GDM1 (cell line): ENCODE measurements around the gene CNTN2.

Experiments used
- DNase-seq: peaks from one replicate; lab custom pipeline; 2025; lab: John Stamatoyannopoulos, UW

The CNTN2 gene

DNA sequence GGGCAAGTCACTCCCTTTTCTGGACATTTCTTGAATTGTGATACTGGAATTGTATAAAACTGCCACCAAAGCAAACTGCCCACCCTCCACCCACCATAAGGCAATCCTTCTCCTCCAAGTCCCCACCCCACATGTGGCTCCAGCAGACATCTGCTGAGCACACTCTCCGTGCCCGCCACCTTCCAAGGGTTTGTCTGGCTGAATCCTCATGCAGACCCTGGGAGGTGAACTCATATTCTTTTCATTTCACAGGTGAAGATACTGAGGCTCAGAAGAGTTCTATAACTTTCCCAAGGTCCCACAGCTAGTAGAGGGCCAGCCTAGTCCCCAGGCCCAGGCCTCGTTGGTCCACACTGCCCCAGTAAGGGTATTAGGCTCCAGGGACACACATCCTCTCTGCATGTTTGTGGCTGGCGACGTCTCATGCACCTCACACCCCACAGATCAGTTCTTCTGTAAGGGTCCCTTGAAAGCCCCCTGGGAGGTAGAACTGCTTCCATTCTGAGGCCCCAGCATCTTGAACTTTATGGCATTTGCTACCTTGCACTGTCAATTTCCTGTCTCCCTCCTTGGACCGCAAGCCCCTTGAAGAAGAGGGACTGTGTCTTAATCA is 14.1 kb downstream of the CNTN2 start:
- DNase-seq = no peak

DNA sequence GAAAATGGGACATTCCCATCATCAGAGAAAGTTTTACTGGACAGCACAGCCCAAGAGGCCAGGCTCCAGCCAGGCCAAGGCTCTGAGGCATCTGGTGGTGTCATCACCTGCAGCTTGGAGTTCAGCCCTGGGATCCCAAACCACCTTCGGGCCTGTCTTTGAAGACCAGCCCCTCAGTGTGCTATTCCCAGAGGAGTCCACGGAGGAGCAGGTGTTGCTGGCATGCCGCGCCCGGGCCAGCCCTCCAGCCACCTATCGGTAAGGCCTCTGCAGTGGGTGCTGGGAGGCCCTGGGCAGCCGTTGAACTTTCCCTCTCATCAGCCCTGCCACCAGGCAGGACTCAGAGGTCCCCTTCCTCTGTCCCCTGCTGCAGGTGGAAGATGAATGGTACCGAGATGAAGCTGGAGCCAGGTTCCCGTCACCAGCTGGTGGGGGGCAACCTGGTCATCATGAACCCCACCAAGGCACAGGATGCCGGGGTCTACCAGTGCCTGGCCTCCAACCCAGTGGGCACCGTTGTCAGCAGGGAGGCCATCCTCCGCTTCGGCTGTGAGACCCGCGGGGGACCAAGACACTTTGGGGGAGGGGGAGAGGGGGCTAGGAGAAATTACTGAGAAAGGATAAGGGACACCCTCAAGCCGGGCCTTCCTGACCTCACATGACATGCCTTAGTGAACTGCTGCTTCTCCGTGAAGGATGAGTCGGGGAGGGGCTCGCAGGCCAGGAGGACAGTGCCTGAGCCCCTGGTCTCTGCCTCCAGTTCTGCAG is 15.0 kb downstream of the CNTN2 start:
- DNase-seq = no peak

DNA sequence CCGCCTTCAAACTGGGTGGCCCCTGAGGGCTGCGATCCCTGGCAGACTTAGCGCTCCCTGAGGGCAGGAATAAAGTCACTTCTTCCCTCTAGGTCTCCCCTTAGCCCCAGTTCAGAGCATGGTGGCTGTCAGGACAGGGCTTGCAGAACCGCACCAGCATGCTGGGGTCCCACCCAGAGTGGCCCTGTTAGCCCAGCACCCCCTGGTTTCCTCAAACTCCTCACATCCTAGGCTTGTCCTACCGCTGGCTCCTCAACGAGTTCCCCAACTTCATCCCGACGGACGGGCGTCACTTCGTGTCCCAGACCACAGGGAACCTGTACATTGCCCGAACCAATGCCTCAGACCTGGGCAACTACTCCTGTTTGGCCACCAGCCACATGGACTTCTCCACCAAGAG is 15.8 kb downstream of the CNTN2 start:
- no peak for DNase-seq

DNA sequence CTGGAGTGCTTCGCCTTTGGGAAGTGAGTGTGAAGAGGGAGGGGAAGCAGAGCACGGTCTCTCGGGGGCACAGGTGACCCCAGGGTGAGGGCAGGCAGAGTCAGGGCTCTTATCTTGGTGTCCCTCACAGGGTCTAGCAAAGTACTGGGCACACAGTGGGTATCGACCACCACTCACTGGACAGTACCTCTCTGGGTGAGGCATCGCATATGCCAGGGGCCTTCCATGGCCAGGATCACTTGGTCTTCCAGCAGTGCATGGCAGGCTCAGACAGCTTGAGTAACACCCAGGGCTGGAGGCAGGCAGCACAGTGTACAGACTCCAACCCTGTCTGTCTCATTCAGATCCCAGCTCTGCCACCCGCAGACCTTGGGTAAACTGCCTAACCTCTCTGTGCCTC is 16.6 kb downstream of the CNTN2 start:
- no peak for DNase-seq

DNA sequence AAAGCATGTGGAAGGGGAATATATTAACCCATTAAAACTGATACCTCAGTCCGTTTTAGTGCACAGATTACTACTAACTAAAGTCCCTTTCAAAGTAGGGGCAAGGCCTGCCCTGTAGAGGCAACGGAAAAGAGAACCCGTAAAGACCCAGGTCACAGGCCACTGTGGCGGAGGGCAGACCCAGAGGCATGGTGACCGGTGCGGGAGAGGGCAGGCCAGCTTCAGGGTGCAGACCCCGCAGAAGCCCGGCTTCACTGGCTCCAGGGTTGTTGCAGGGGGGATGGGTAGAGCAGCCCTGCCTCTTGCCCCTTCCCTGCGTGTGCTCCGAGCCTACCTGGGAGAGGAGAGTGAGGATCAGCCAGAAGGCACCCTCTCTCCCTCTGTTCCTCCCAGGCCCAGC is 17.7 kb downstream of the CNTN2 start:
- no peak for DNase-seq

DNA sequence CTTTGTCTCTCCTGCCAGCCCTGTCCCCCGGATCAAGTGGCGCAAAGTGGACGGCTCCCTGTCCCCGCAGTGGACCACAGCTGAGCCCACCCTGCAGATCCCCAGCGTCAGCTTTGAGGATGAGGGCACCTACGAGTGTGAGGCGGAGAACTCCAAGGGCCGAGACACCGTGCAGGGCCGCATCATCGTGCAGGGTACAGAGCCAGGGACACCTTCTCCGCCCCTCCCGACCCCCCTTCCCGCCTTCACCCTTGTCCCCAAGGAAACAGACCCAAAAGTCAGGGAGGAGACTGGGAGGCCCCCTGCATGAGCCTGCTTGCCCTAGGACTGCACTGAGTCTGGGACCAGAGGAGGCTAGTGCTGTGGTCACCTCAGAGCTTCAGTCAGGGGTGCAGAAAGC is 18.2 kb downstream of the CNTN2 start:
- no peak for DNase-seq

DNA sequence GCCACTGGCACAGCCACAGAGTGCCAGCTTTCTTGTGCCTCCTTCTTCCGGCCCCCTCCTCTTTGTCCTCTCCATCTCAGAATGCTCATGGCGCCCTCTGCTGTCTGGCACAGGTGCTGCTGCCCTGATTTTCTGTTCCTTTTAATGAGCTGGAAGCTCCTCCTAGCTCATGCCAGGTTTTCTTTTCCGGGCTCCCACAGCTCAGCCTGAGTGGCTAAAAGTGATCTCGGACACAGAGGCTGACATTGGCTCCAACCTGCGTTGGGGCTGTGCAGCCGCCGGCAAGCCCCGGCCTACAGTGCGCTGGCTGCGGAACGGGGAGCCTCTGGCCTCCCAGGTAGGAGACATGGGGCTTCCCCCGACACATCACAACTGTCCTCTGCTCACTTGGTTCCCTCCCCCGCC is 18.7 kb downstream of the CNTN2 start:
- DNase-seq = peak; percentile 46

DNA sequence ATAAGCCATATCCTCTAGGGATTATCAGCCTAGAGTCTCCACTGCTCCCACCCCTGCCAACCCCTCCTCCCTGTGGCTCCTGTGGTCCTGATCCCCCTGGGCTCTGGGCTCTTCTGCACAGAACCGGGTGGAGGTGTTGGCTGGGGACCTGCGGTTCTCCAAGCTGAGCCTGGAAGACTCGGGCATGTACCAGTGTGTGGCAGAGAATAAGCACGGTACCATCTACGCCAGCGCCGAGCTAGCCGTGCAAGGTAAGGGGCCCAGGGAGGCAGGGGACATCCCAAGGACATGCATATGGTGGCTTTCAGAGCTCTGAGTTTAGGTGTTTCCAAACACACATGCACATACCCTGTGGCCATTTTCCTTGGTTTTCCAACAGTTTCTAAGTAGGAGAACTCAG is 19.3 kb downstream of the CNTN2 start:
- no peak for DNase-seq

DNA sequence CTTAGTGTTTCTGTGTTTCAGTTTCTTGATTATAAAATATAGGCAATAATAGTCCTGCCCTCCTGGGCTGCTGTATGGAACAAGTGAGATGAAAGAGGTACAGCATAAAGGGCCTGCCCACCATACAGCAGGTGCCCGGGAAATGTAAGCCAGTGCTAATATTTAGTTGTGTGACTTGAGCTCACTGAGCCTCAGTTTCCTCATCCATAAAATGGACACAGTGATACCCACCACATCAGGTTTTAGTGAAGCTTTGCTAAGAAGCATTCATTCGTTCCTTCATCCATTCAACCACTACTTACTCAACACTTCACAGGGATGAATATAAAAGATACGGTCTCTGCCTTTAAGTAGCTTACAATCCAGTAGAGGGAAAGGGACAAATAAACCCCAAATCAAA is 19.9 kb downstream of the CNTN2 start:
- no peak for DNase-seq

DNA sequence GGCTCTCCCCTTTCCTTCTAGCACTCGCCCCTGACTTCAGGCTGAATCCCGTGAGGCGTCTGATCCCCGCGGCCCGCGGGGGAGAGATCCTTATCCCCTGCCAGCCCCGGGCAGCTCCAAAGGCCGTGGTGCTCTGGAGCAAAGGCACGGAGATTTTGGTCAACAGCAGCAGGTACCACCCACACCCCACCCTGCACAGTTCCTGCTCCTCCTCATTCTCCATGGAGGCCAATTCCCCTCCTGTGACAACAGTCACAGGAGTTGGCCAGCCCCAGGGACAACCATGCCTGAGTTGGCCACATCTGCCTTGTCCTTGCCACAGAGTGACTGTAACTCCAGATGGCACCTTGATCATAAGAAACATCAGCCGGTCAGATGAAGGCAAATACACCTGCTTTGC is 21.3 kb downstream of the CNTN2 start:
- DNase-seq = no peak

DNA sequence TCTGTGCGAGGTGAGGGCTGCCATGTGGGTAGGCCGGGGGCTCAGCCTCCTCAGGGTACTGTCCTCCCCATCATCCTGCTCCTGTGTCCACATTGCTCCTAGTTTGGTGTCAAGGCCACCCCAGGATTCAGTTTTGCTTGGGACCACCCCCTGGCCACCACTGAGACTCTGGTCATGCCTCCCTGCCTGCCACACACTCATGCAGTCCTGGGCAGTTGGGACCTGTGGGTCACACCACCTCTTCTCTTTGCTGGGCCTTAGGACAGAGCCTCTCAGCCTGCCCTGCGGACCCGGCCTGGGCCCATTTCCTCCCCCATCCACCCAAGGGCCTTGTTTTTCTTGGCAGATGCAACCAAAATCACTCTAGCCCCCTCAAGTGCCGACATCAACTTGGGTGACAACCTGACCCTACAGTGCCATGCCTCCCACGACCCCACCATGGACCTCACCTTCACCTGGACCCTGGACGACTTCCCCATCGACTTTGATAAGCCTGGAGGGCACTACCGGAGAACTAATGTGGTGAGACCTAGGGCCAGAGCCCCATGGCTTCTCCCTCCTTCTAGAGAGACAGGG is 21.8 kb downstream of the CNTN2 start:
- DNase-seq = no peak

DNA sequence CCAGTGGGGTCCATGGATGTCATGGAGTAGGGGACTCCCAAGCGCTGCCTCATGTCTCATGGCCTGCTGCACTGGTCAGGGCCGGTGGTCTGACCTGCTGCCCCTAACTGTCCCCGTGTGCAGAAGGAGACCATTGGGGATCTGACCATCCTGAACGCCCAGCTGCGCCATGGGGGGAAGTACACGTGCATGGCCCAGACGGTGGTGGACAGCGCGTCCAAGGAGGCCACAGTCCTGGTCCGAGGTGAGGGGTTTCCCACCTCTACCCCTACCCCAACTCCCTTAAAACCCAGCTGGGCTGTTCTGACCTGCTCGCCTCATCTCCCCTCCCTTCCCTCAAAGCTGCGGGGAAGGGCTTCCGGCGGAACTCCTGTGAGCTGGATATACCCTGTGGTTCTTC is 22.7 kb downstream of the CNTN2 start:
- DNase-seq = no peak

DNA sequence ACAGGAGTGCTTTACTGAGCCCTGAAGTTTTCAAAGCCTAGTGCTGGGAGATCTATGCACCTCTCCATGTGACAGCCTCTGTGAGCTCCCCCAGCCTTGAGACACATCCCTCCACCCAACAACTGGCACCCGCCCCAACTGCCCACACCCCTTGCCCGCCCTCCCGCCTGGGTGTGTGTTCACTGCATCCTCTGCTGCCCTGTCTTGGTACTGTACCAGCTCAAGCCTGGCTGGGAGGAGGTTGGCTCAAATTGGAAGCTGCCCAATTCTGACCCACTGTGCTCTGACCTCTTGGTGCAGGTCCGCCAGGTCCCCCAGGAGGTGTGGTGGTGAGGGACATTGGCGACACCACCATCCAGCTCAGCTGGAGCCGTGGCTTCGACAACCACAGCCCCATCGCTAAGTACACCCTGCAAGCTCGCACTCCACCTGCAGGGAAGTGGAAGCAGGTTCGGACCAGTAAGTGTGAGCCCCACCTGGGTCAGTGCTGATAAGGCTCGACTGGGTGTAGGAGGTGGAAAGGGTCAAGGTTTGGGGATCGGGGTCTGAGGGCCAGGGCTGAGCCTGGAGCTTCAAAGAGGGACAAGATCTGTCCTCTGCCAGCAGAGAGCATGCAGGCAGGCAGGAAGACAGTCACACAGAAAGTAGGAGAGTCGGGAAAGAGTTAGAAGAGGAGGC is 23.3 kb downstream of the CNTN2 start:
- no peak for DNase-seq

DNA sequence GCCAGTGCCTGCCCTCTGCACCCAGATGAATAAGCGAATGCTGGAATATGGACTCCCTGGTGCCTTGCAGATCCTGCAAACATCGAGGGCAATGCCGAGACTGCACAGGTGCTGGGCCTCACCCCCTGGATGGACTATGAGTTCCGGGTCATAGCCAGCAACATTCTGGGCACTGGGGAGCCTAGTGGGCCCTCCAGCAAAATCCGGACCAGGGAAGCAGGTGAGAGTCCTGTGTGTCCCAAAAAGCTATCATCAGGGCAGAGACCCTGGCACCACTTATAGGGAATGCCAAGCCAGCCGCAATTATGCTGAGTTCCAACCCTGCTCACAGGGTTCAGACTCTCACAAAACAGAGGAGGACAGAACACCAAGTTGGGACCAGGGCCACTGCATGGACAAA is 24.0 kb downstream of the CNTN2 start:
- DNase-seq = no peak

DNA sequence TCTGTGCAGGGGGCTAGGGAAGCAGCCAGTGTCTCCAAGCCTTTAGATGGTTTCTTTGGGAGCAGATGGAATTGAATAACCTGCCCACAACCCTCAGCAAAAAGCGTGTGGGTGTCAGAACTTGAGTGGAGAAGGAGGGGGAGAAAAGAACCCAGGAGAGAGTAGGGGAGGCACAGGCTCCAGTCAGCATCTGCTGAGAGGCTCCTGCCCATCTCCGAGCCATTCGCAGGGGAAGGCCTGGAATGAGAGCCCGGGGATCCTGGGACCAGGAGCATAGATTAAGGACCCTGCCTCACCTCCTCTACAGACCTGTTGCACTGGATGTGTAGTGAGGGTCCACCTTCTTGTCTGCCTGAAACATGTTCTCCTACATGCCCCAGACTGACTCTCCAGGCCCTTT is 25.0 kb downstream of the CNTN2 start:
- DNase-seq = no peak

DNA sequence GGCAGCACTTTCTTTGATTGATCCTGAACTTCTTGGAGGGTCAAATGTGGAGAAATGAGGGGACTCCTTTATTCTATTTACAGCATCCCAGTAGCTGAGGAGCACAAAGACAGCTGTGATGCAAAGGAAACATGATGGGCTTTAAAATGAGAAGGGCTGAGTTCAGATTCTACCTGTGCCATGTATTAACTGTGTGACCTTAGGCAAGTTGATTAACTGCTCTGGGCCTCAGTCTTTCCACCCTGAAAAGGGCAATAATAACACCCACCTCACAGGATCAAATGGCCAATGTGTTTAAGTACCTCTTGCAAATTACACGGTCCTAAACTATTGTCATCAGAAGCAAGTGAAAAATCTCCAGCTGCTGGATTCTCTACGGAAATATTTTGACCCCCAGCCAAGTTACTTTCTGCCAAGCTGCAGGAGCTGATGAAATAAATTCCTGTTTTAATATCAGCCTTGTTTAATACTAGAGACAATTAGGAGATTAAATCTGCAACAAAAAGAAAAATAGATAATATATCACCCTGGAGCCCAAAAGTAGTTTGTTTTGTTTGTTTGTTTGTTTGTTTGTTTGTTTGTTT is 25.5 kb downstream of the CNTN2 start:
- no peak for DNase-seq

DNA sequence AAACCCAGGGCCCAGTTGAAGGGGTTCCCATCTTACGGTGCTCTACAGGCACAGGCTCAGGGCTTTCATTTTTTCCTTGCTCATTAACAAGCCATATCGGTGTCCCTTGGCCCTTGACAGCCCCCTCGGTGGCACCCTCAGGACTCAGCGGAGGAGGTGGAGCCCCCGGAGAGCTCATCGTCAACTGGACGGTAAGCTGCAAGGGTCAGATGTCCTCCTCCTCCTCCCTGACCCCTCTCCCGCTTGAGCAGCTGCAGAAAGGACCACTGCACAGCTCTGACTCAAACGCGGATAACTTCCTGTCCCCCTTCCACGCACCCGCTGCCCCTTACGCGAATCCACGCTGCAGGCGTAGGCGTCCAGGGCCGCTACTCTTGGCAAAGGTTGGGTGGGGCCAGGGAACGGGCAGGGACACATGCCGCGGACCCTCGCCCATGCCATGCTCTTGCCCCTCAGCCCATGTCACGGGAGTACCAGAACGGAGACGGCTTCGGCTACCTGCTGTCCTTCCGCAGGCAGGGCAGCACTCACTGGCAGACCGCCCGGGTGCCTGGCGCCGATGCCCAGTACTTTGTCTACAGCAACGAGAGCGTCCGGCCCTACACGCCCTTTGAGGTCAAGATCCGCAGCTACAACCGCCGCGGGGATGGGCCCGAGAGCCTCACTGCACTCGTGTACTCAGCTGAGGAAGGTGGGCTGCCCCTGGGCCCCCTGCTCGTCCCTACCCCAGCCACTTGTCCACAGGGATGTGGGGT is 26.5 kb downstream of the CNTN2 start:
- DNase-seq = no peak

DNA sequence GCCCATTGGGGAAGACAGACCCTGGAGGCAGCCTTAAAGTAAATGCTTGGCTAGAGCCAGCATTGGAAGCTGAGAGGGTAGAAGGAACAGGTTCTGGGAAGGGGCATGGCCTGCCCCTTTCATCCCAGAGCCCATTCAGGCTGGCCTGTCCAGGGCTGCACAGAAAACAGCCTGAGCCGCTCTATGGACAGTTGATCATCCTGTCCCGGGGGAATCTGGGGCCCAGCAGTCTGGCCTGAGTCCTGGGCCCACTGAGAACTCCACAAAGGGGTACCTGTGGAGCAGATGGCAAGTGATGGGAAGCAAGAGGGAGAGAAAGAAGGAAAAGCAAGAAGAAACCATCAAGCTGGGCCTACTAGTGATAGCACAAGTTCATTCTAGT is 28.0 kb downstream of the CNTN2 start:
- no peak for DNase-seq

DNA sequence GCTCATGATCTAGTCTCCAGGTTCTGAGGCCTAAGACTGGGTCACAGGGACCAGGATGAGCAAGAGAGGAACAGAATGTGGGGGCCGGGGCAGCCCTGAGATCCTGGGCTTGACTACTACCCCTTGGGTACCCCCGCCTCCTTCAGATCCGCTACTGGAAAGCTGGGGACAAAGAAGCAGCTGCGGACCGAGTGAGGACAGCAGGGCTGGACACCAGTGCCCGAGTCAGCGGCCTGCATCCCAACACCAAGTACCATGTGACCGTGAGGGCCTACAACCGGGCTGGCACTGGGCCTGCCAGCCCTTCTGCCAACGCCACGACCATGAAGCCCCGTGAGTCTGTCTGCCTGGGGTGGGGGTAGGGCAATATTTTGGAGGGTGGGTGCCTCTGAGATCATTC is 28.8 kb downstream of the CNTN2 start:
- no peak for DNase-seq

DNA sequence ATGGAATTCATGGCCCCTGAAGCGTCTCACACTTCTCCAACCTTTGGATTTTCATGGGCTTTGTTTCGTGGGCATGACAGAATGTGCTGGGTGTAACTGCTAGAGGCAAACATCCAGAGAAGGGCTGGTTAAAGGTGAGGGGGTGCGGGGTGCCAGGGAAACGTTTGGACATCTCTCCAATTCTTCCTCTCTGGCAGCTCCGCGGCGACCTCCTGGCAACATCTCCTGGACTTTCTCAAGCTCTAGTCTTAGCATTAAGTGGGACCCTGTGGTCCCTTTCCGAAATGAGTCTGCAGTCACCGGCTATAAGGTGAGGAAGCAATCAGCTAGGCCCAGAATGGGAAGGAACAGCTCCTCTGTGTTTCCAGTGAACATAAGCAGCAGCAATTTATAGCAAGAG is 29.3 kb downstream of the CNTN2 start:
- no peak for DNase-seq

DNA sequence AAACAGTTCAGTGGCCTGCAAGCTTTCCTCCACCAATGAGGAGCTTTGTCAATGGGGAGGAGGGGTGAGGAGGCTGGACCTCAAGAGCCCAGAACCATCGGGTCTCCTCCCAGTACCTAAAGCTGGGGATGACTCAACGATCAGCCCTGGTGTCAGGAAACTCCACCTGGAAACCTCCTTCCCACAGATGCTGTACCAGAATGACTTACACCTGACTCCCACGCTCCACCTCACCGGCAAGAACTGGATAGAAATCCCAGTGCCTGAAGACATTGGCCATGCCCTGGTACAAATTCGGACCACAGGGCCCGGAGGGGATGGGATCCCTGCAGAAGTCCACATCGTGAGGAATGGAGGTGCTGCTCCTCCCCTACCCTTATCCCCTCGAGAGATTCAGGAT is 29.9 kb downstream of the CNTN2 start:
- no peak for DNase-seq

DNA sequence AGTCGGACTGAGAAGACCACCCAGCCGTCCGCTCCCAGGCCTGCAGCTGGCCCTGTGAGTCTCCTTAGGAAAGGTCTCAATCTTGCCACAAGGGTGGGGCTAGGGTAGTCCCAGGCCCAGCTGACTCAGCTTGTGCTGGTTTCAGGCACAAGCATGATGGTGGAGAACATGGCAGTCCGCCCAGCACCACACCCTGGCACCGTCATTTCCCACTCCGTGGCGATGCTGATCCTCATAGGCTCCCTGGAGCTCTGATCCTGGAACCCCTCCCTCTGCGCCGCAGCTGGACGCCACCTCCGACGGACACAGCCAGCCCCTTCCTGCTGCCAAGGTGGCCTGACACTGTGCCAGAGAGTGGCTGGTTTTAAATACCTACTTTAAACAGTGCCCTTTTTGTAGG is 30.5 kb downstream of the CNTN2 start:
- no peak for DNase-seq
